Metanephros (tissue), 2 donors: ENCODE data around the gene GPT2. TPM values are rescaled to one million over a fixed set of nuclear protein-coding genes. Genes with fewer than 3 reads are reported as not detected.

Experiments used
- small RNA-seq: library from RNA; depleted of rRNA; stranded (forward); fragments of <200 nt; gene quantifications from one replicate; pipeline ENCODE3, GENCODE V24; 2014; ENCODE audit warnings: low replicate concordance
- total RNA-seq: library from RNA; depleted of rRNA; stranded (reverse); fragments of >200 nt; gene quantifications from one replicate; pipeline ENCODE4 v1.2.3, GENCODE V29; 2014

GPT2 gene, protein sequence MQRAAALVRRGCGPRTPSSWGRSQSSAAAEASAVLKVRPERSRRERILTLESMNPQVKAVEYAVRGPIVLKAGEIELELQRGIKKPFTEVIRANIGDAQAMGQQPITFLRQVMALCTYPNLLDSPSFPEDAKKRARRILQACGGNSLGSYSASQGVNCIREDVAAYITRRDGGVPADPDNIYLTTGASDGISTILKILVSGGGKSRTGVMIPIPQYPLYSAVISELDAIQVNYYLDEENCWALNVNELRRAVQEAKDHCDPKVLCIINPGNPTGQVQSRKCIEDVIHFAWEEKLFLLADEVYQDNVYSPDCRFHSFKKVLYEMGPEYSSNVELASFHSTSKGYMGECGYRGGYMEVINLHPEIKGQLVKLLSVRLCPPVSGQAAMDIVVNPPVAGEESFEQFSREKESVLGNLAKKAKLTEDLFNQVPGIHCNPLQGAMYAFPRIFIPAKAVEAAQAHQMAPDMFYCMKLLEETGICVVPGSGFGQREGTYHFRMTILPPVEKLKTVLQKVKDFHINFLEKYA
- total RNA-seq, result 29.4 TPM

DNA sequence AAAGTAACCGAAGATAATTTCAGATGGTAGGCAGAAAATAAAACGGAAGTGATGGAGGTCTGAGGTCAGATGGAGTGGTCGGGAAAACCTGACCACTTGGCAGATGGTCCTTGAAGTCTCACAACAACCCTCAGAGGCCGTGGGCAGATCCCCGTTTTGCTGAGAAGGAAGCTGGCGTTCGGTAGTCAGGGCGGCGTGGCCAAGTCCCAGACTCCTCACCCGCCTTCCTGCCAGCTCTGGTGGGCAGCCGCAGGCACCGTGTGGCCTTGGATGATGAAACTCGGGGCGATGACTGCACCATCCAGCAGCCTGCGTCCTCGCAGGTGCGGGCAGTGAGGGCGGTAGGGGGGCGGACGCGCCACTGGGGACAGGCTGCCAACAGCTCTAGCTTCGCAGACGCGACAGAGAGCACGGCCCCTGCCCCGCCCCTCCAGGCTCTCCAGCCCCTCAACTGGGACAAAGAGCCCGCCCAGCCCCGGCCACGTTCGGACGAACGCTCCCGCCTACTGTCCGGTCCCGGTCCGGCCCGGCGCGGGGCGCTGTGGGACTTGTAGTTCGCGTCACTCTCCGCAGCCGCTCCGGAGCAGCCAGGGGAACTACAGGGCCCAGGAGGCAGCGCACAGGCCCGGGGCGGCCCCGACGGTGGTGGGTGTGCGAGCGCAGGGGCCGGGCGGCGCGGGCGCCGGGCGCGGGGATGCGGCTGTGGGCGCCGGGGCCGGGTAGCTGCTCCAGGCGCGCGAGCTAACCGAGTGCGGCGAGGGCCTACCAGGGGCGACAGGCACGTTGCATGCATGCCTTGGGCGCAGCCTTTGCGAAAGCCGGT, at the start of gene GPT2:
Gene GPT2 (plus strand): TSS at position 673 of the 823 bp plus-strand sequence. CDS start 354 bp downstream, outside the sequence.

DNA sequence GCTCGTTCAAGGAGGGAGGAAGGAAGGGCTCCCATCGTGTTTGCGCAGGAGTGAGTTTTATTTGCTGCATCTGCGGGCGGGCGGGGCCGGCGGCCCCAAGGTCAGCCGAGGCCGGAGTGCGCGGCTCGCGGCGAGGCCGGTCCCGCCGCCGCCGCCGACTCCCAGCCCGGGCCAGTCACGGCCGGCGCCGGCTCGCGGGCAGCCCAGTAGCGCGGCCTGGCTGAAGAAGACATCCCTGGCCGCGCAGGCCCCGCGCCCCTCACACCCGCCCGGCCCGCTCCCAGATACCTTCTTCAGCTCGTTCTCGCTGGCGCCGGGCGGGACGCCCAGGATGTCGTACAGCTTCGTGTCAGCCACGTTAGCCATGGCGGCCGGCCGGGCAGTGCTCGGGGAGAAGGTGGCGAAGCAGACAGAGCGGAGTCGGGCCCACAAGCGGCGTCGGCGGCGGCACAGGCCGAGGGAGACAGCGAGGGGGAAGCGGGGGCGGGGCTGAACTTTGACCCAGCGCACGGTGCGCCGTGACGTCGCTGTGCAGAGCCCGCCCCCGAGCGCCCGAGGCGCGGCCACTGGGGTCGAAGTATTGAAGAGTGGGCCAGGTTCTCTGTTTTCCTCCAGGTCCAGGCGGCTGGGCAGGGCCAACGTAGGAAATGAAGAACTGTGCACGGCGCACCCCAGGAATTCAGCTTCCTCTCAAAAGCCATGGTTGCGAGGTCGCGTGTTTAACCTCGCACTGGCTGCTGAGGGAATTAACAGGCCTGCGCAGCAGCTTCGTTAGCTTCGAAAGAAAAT, 89.2 kb downstream of the GPT2 start, which contains the start of gene DNAJA2:
Gene DNAJA2 (minus strand): TSS at position 468 of the 789 bp plus-strand sequence. CDS start 102 bp downstream, at position 366.

Small RNA genes lying within 50 kb of the gene (small RNA-seq; reads per million reads assigned to genes)
- not detected for gene AC007225.2

Other genes starting within 250 kb of the GPT2 start
- gene VPS35, start 195.2 kb upstream of the GPT2 start, total RNA-seq, result 86.1 TPM
- 10.8 TPM for gene ORC6, start 194.7 kb upstream of the GPT2 start, total RNA-seq
- 15.2 TPM for gene MYLK3, start 136.0 kb upstream of the GPT2 start, total RNA-seq
- gene C16orf87, start 53.2 kb upstream of the GPT2 start, total RNA-seq, result 11.6 TPM
- gene DNAJA2, start 89.3 kb downstream of the GPT2 start, total RNA-seq, result 53.9 TPM